ENCODE data around the gene TOX3. TPM values are rescaled to one million over a fixed set of nuclear protein-coding genes. Genes with fewer than 3 reads are reported as not detected.

TOX3 gene
- total and polyA plus RNA-seq, 2 experiments from 2014 or later = 9.8 to 15.6 TPM

DNA sequence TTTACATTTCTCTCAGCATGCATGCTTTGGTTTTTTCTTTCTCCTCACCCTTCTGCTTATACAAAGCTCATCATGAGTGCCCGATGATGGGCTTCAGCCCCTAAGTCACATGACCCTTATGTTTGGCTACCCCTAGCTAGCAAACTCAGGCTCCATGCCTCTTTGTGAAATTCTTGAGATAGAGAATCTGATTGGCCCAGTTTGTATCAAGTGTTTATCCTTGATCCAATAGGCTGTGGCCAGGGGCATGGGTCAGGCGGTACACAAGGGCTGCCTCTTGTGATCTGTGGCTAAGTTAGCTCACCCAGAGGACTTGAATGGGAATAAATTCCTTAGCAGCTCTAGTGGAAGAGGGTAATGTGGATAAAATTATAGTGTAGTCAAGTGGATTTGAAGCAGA, 11.5 kb upstream of the TOX3 start (continued):
- TF ChIP-seq ZNF462 (CRISPR knock-in tag; IDR thresholded peaks at IDR 0.05) (no peak), STAT1 (IDR thresholded peaks at IDR 0.05; ENCODE audit: unreplicated experiment) (no peak), CTCF (conservative IDR thresholded peaks at IDR 0.05; ENCODE audit: low read depth in 2 of 2) (no peak), ETS1 (IDR thresholded peaks at IDR 0.05) (no peak), EZH2phosphoT487 (IDR thresholded peaks at IDR 0.05; ENCODE audit: unreplicated experiment) (no peak), JUNB (IDR thresholded peaks at IDR 0.05; ENCODE audit: unreplicated experiment) (no peak), ZNF114 (CRISPR knock-in tag; IDR thresholded peaks at IDR 0.05) (no peak), POLR2AphosphoS5 (IDR thresholded peaks at IDR 0.05; ENCODE audit: low read depth) (no peak), NANOG (IDR thresholded peaks at IDR 0.05; ENCODE audit: borderline replicate concordance) (no peak)
